Thoracic aorta (tissue), 2 donors: Measurements from ENCODE around the gene JSRP1. TPM values are rescaled to one million over a fixed set of nuclear protein-coding genes. Genes with fewer than 3 reads are reported as not detected.

Source experiments
- ATAC-seq: fragments of 150-250 bp; one replicate; pipeline ENCODE4 v1.8.0; 2017; ENCODE audit warnings: low read depth; ENCODE audit not compliant: insufficient number of reproducible peaks, low FRiP score
- DNase-seq: peaks from one replicate; pipeline ENCODE4 v3.0.0-alpha.2; 2020; ENCODE audit warnings: low spot score
- H3K27ac ChIP-seq, 2 donors: fragments of 200-600 bp; sonication (generic); 1 replicate in 1 of 2; 2 replicates in 1 of 2; pipeline ENCODE4 v1.5.1; 2016; ENCODE audit warnings: mild to moderate bottlenecking in 2 of 2, moderate library complexity in 2 of 2
- H3K27me3 ChIP-seq: fragments of 200-600 bp; sonication (generic); replicated peaks from 2 replicates; pipeline ENCODE4 v1.6.0; 2016; ENCODE audit warnings: mild to moderate bottlenecking; ENCODE audit not compliant: insufficient read depth
- H3K36me3 ChIP-seq: fragments of 200-600 bp; sonication (generic); one replicate; pipeline ENCODE4 v1.5.1; 2016
- H3K4me1 ChIP-seq, 2 donors: fragments of 200-600 bp; sonication (generic); 1 replicate in 1 of 2; 2 replicates in 1 of 2; pipeline versions ENCODE4 v1.5.1 to v1.6.0; 2016; ENCODE audit warnings: low read depth in 2 of 2, mild to moderate bottlenecking in 1 of 2; ENCODE audit not compliant: control insufficient read depth in 1 of 2
- H3K4me3 ChIP-seq: fragments of 200-600 bp; sonication (generic); 2 replicates; pipeline ENCODE4 v1.5.1; 2016; ENCODE audit warnings: mild to moderate bottlenecking
- H3K9me3 ChIP-seq: fragments of 200-600 bp; sonication (generic); 2 replicates; pipeline ENCODE4 v1.5.1; 2016
- total RNA-seq, 2 donors: library from RNA; depleted of rRNA; stranded (reverse); fragments of >200 nt; gene quantifications; one replicate each; pipeline versions ENCODE4 v1.1.0 to v1.2.3, GENCODE V29; 2016
- TF ChIP-seq, protein P1 (sequence below): fragments of 200-600 bp; sonication (generic); IDR thresholded peaks from one replicate; pipeline ENCODE4 v1.5.1; 2019; ENCODE audit warnings: antibody characterized with exemption

JSRP1 gene, protein sequence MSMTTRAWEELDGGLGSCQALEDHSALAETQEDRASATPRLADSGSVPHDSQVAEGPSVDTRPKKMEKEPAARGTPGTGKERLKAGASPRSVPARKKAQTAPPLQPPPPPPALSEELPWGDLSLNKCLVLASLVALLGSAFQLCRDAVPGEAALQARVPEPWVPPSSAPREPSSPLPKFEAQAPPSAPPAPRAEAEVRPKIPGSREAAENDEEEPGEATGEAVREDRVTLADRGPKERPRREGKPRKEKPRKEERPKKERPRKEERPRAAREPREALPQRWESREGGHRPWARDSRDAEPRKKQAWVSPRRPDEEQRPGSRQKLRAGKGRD
- total RNA-seq, result not detected

GRCh38 chr19:2255982-2256685 is at the start of gene JSRP1:
JSRP1 (minus strand) TSS chr19:2256417; CDS start chr19:2255314, 1,103 bp downstream.
- Histone ChIP-seq H3K9me3 (no peaks in the 10 kb centered on the region), H3K27me3 (peaks cover 8% of the 10 kb centered on the region), H3K4me1 (peaks cover 15 to 26% of the 10 kb centered on the region in 2 donors), H3K4me3 (no peak within 1 kb of the TSS), H3K27ac (no peak within 1 kb of the TSS), H3K36me3 (no peaks in the 10 kb centered on the region)
- DNase-seq (no peak), ATAC-seq (no peak)
- TF ChIP-seq, protein P1, sequence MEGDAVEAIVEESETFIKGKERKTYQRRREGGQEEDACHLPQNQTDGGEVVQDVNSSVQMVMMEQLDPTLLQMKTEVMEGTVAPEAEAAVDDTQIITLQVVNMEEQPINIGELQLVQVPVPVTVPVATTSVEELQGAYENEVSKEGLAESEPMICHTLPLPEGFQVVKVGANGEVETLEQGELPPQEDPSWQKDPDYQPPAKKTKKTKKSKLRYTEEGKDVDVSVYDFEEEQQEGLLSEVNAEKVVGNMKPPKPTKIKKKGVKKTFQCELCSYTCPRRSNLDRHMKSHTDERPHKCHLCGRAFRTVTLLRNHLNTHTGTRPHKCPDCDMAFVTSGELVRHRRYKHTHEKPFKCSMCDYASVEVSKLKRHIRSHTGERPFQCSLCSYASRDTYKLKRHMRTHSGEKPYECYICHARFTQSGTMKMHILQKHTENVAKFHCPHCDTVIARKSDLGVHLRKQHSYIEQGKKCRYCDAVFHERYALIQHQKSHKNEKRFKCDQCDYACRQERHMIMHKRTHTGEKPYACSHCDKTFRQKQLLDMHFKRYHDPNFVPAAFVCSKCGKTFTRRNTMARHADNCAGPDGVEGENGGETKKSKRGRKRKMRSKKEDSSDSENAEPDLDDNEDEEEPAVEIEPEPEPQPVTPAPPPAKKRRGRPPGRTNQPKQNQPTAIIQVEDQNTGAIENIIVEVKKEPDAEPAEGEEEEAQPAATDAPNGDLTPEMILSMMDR, result no peak

DNA sequence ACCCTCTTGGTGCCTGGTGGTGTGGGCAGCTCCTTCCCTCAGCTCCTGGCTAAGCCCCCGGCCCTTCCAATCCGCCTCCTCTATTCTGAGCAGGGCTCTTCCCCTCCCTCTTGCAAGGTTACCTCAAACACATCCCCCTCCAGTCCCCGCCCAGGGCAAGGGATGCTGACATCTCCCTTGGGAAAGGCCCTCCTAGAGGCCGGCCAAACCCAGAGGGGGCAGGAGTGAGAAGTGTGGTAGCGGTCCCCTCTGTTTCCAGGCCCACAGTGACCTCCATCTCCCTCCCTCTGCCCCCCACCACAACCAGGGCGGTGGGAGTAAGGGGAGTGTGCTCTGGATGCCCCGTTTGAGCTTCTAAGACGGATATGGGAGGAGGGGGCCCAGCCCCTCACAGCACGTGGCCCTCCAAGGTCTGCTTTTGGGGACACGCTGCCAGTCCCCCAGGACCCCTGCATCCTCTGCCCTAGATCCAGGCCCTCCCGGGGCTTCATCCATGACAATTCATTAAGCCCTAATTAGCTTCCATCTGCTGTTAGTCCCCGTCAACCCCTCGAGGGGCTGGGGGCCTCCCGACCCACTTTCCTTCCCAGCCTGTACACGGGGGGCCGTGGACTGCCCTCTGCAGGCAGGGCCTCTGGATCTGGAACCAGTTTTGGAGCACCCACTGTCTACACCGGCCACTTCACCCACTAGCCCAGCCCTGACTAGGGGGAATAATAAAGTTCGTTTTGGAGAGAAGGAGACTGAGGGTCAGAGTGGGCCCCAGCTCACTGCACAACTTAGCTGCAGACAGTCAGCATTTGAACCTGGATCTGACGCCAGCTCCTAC is 49.4 kb upstream of the JSRP1 start:
- TF ChIP-seq, protein P1, result no peak
- Histone ChIP-seq H3K4me1 (peaks cover 0 to 16% of the 10 kb centered on the region in 2 donors), H3K27me3 (peaks cover 12% of the 10 kb centered on the region), H3K9me3 (no peaks in the 10 kb centered on the region), H3K4me3 (no peak overlapping the region), H3K36me3 (no peaks in the 10 kb centered on the region), H3K27ac (no peak overlapping the region)
- DNase-seq (no peak), ATAC-seq (no peak)

- DNase-seq (no peak), ATAC-seq (no peak)
- Histone ChIP-seq H3K27ac (no peak overlapping the region), H3K4me3 (no peak overlapping the region), H3K9me3 (no peaks in the 10 kb centered on the region), H3K27me3 (peaks cover 7% of the 10 kb centered on the region), H3K4me1 (peaks cover 0 to 14% of the 10 kb centered on the region in 2 donors), H3K36me3 (no peaks in the 10 kb centered on the region)
- TF ChIP-seq, protein P1, result no peak
These were observed 47.1 kb upstream of the JSRP1 start for GRCh38 chr19:2303211-2303798.

DNA sequence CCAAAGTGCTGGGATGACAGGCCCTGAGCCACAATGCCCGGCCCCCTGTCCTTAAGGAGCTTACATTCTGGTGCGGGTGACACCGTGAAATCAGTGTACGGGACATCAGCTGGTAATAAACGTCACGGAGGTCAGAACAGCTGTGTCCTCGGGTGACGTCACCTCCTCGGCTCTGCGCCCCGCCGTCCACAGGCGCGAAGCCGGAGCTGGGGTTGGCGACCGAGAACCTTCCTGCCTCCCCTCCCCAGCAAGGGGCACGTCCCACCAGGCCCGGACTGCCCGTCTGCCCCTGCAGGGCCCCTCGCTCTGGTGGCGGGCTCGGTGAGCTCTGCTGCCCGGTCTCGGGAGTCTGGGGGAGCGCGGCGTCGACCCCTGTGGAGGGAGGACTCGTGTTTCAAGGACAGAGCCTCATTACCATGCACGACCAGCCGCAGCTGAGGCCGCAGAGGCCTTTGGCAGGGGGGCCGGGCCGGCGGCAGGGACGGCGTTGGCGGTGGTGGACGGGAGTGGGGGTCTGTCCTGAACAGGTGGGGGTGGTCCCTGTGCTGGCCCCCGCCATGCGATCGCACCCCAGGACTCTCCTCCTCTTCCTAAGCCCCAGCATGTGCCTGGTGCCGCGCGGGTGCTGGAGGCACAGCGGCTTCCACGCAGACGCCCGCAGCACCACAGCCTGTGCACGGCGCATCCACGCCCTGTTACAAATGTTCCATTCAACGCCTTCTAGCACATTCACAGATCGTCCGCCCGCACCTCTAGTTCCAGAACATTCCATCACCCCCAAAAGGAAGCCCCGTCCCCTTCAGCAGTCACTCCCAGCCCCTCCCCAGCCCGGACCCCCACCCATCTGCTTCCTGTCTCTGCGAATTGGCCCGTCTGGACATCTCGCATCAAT is 46.3 kb upstream of the JSRP1 start:
- Histone ChIP-seq H3K9me3 (no peaks in the 10 kb centered on the region), H3K27ac (no peak overlapping the region), H3K27me3 (peaks cover 5% of the 10 kb centered on the region), H3K4me3 (no peak overlapping the region), H3K36me3 (no peaks in the 10 kb centered on the region), H3K4me1 (peaks cover 0 to 9% of the 10 kb centered on the region in 2 donors)
- DNase-seq (no peak), ATAC-seq (no peak)
- TF ChIP-seq, protein P1, result no peak
